ENCODE data around the gene NOP56. TPM values are rescaled to one million over a fixed set of nuclear protein-coding genes. Genes with fewer than 3 reads are reported as not detected.

NOP56 gene
- total RNA-seq, 5 donors from 2014 or later (not counting 1 experiment from before 2014, with no cell fraction given), result 243 to 279 (median 270) TPM

DNA sequence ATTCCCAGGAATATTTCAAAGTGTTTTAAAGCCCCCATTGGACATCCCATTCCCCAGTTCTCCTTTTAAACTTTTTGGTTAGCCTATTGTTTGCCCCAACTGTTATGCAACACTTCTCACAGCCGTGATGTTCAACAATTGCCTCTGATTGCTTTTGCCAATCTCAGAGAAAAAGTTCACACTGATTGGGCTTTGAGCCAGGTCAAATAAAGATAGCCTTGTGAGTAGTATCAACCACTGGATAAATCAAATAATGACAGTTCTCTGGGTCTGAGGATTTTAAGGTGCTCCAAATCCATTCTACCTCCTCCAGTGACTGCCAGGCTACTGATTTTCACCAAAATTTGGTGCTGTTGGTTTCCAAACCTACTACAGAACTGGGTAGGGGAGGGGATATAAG, 19.1 kb upstream of the NOP56 start:
- Mint-ChIP-seq H3K27me3 (peaks cover 20 to 23% of the 10 kb centered on the region in 2 donors), H3K4me3 (no peak overlapping the region), H3K4me1 (peaks cover 0 to 8% (median 6%) of the 10 kb centered on the region in 3 donors), H3K27ac (no peak overlapping the region), H3K9me3 (peaks cover 0 to 18% (median 4%) of the 10 kb centered on the region in 3 donors), H3K36me3 (no peaks in the 10 kb centered on the region)
- peaks cover 0 to 10% of the 10 kb centered on the region in 2 experiments for H3K4me1 ChIP-seq (ENCODE audit: control insufficient read depth in 1 of 2, extremely low read depth in 1 of 2, insufficient read depth in 2 of 2, low read length in 2 of 2)
- H3K36me3 ChIP-seq (ENCODE audit: control insufficient read depth in 2 of 2, extremely low read depth in 1 of 2, insufficient read depth in 1 of 2, low read length in 1 of 2), result no peaks in the 10 kb centered on the region
- CTCF ChIA-PET, result no interaction called here
- no peak overlapping the region for H3K4me3 ChIP-seq (ENCODE audit: control insufficient read depth in 1 of 2, extremely low read depth in 1 of 2, low read length in 1 of 2)
- WGBS (ENCODE audit: insufficient coverage), result no CpG with 5 or more reads among the region's 1 CpG
- DNase-seq (no peak), ATAC-seq (replicated peaks in 1 of 4) (no peak)
- H3K27ac ChIP-seq (ENCODE audit: low read length), result no peak overlapping the region
- no peaks in the 10 kb centered on the region for H3K9me3 ChIP-seq
- POLR2A ChIA-PET, result no interaction called here
- H3K27me3 ChIP-seq (replicated peaks in 1 of 2; ENCODE audit: control insufficient read depth in 2 of 2, extremely low read depth in 1 of 2, insufficient read depth in 2 of 2, low read length in 1 of 2), result peaks cover 0 to 14% of the 10 kb centered on the region in 2 experiments

DNA sequence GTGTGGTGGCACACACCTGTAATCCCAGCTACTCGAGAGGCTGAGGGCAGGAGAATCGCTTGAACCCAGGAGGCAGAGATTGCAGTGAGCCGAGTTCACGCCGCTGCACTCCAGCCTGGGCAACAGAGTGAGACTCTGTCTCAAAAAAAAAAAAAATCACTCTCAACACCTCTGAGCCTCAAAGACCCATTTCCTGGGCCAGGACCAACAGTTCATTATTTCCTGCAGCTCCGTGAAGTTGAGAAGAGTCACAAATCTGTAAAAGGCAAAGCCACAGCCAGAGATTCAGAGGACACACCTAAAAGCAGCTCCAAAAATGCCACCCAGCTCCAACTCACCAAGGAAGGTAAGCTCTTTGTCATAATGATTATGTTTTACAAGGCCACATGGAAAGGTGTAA, 15.2 kb upstream of the NOP56 start:
- no peaks in the 10 kb centered on the region for H3K9me3 ChIP-seq
- Mint-ChIP-seq H3K27ac (peak overlapping the region in 1 of 2 donors; percentile 45), H3K27me3 (peaks cover 4 to 6% of the 10 kb centered on the region in 2 donors), H3K4me3 (no peak overlapping the region), H3K36me3 (peaks cover 4% of the 10 kb centered on the region), H3K9me3 (no peaks in the 10 kb centered on the region), H3K4me1 (peaks cover 0 to 8% (median 6%) of the 10 kb centered on the region in 3 donors)
- no CpG with 5 or more reads among the region's 6 CpGs for WGBS (ENCODE audit: insufficient coverage)
- H3K27ac ChIP-seq (ENCODE audit: low read length), result no peak overlapping the region
- ATAC-seq (replicated peaks in 1 of 4) (peak in 1 of 4 experiments; percentile 53), DNase-seq (peak in 6 of 35 experiments; percentile 1 to 32 (median 11))
- ChIA-PET CTCF (interaction anchor here in 1 of 2 donors (0.6 kb wide), 1 partner anchor 1133 kb away, joined by 3 read pairs; no protein-coding TSS in a partner anchor), POLR2A (interaction anchor here in 1 of 2 donors (0.6 to 0.7 kb wide), 2 partner anchors 14 to 1308 kb away, joined by 3 to 4 read pairs; no protein-coding TSS in a partner anchor)
- peaks cover 0 to 10% of the 10 kb centered on the region in 2 experiments for H3K4me1 ChIP-seq (ENCODE audit: control insufficient read depth in 1 of 2, extremely low read depth in 1 of 2, insufficient read depth in 2 of 2, low read length in 2 of 2)
- peaks cover 0 to 5% of the 10 kb centered on the region in 2 experiments for H3K27me3 ChIP-seq (replicated peaks in 1 of 2; ENCODE audit: control insufficient read depth in 2 of 2, extremely low read depth in 1 of 2, insufficient read depth in 2 of 2, low read length in 1 of 2)
- H3K4me3 ChIP-seq (ENCODE audit: control insufficient read depth in 1 of 2, extremely low read depth in 1 of 2, low read length in 1 of 2), result no peak overlapping the region
- H3K36me3 ChIP-seq (ENCODE audit: control insufficient read depth in 2 of 2, extremely low read depth in 1 of 2, insufficient read depth in 1 of 2, low read length in 1 of 2), result no peaks in the 10 kb centered on the region

DNA sequence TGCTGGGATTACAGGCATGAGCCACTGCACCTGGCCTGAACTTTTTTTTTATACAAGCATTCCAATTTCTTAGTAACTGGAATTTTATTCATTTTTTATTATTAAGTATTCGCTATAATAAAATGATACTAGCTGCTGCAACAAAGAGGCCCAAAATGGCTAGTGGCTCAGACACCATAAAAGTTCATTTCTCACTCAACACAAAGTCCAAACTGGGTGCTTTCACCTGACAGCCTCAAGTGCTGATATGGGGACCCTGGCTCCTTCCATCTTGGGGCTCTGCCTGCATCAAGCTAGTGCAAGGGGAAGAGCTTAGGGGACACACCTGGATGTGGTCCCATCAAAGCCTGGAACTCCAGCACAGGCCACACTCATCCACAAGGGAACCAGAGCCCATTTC, 12.2 kb upstream of the NOP56 start:
- ChIA-PET POLR2A (no interaction called here), CTCF (no interaction called here)
- H3K36me3 Mint-ChIP-seq, result peaks cover 4% of the 10 kb centered on the region
- H3K4me3 Mint-ChIP-seq, result no peak overlapping the region
- Histone ChIP-seq H3K9me3 (no peaks in the 10 kb centered on the region), H3K4me3 (ENCODE audit: control insufficient read depth in 1 of 2, extremely low read depth in 1 of 2, low read length in 1 of 2) (no peak overlapping the region), H3K27ac (ENCODE audit: low read length) (no peak overlapping the region), H3K4me1 (ENCODE audit: control insufficient read depth in 1 of 2, extremely low read depth in 1 of 2, insufficient read depth in 2 of 2, low read length in 2 of 2) (peaks cover 0 to 10% of the 10 kb centered on the region in 2 experiments), H3K27me3 (replicated peaks in 1 of 2; ENCODE audit: control insufficient read depth in 2 of 2, extremely low read depth in 1 of 2, insufficient read depth in 2 of 2, low read length in 1 of 2) (no peaks in the 10 kb centered on the region), H3K36me3 (ENCODE audit: control insufficient read depth in 2 of 2, extremely low read depth in 1 of 2, insufficient read depth in 1 of 2, low read length in 1 of 2) (peaks cover 0 to 2% of the 10 kb centered on the region in 2 donors)
- H3K27me3 Mint-ChIP-seq, result no peaks in the 10 kb centered on the region
- no peak overlapping the region for H3K27ac Mint-ChIP-seq
- no peaks in the 10 kb centered on the region for H3K9me3 Mint-ChIP-seq
- DNase-seq (no peak), ATAC-seq (replicated peaks in 1 of 4) (no peak)
- no CpG with 5 or more reads among the region's 1 CpG for WGBS (ENCODE audit: insufficient coverage)
- peaks cover 0 to 8% (median 6%) of the 10 kb centered on the region in 3 donors for H3K4me1 Mint-ChIP-seq

DNA sequence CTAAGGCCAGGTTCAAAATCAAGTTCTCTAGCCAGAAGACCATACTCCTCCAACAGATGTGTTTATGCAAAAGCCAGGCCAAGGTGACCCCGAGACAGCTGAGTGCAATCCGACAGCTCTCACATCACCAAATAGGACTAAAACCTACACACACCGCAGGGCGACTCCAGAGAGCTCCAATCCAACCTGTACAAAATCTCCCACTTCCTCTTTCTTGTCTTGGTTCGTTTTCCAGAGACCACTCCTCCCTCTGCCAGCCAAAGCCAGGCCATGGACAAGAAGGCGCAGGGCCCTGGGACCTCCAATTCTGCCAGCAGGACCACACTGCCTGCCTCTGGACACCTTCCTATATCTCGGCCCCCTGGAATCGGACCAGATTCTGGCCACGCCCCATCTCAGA, 11.5 kb upstream of the NOP56 start:
- Histone ChIP-seq H3K36me3 (ENCODE audit: control insufficient read depth in 2 of 2, extremely low read depth in 1 of 2, insufficient read depth in 1 of 2, low read length in 1 of 2) (peaks cover 0 to 2% of the 10 kb centered on the region in 2 donors), H3K27ac (ENCODE audit: low read length) (no peak overlapping the region), H3K9me3 (no peaks in the 10 kb centered on the region), H3K4me1 (ENCODE audit: control insufficient read depth in 1 of 2, extremely low read depth in 1 of 2, insufficient read depth in 2 of 2, low read length in 2 of 2) (peaks cover 0 to 10% of the 10 kb centered on the region in 2 experiments), H3K4me3 (ENCODE audit: control insufficient read depth in 1 of 2, extremely low read depth in 1 of 2, low read length in 1 of 2) (no peak overlapping the region), H3K27me3 (replicated peaks in 1 of 2; ENCODE audit: control insufficient read depth in 2 of 2, extremely low read depth in 1 of 2, insufficient read depth in 2 of 2, low read length in 1 of 2) (no peaks in the 10 kb centered on the region)
- POLR2A ChIA-PET, result no interaction called here
- ATAC-seq (replicated peaks in 1 of 4) (no peak), DNase-seq (no peak)
- Mint-ChIP-seq H3K27me3 (no peaks in the 10 kb centered on the region), H3K4me3 (no peak overlapping the region), H3K36me3 (peaks cover 4% of the 10 kb centered on the region), H3K9me3 (no peaks in the 10 kb centered on the region), H3K27ac (no peak overlapping the region), H3K4me1 (peaks cover 0 to 8% (median 6%) of the 10 kb centered on the region in 3 donors)
- CTCF ChIA-PET, result no interaction called here
- 90% methylated on average over 9 of the region's 9 CpGs for WGBS (ENCODE audit: insufficient coverage)

DNA sequence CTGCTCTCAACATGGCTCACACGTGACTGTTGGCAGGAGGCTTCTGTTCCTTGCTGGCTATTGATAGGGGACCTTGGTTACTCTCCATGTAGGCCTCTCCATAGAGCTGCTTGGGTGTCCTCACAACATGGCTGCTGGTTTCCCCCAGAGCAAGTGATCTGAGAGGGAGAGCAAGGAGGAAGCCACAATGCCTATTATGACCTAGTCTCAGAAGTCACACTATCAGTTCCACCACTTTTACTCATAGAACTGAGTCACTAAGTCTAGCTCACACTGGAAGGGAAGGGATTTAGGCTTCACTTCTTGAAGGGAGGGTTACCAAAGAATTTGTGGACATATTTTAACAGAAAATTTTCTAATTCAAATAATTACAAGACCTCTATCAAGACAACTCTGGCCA, 8.7 kb upstream of the NOP56 start:
- Histone ChIP-seq H3K4me1 (ENCODE audit: control insufficient read depth in 1 of 2, extremely low read depth in 1 of 2, insufficient read depth in 2 of 2, low read length in 2 of 2) (no peaks in the 10 kb centered on the region), H3K4me3 (ENCODE audit: control insufficient read depth in 1 of 2, extremely low read depth in 1 of 2, low read length in 1 of 2) (no peak overlapping the region), H3K36me3 (ENCODE audit: control insufficient read depth in 2 of 2, extremely low read depth in 1 of 2, insufficient read depth in 1 of 2, low read length in 1 of 2) (peaks cover 0 to 2% of the 10 kb centered on the region in 2 donors), H3K27ac (ENCODE audit: low read length) (no peak overlapping the region), H3K9me3 (no peaks in the 10 kb centered on the region), H3K27me3 (replicated peaks in 1 of 2; ENCODE audit: control insufficient read depth in 2 of 2, extremely low read depth in 1 of 2, insufficient read depth in 2 of 2, low read length in 1 of 2) (no peaks in the 10 kb centered on the region)
- H3K4me1 Mint-ChIP-seq, result peaks cover 0 to 5% (median 3%) of the 10 kb centered on the region in 3 donors
- no peaks in the 10 kb centered on the region for H3K9me3 Mint-ChIP-seq
- CTCF ChIA-PET, result no interaction called here
- no peak overlapping the region for H3K27ac Mint-ChIP-seq
- no peaks in the 10 kb centered on the region for H3K27me3 Mint-ChIP-seq
- no peak overlapping the region for H3K4me3 Mint-ChIP-seq
- no peak for ATAC-seq (replicated peaks in 1 of 4)
- DNase-seq, result no peak
- peaks cover 4% of the 10 kb centered on the region for H3K36me3 Mint-ChIP-seq
- WGBS (ENCODE audit: insufficient coverage), result 100% methylated on average over 1 of the region's 1 CpG
- POLR2A ChIA-PET, result no interaction called here

DNA sequence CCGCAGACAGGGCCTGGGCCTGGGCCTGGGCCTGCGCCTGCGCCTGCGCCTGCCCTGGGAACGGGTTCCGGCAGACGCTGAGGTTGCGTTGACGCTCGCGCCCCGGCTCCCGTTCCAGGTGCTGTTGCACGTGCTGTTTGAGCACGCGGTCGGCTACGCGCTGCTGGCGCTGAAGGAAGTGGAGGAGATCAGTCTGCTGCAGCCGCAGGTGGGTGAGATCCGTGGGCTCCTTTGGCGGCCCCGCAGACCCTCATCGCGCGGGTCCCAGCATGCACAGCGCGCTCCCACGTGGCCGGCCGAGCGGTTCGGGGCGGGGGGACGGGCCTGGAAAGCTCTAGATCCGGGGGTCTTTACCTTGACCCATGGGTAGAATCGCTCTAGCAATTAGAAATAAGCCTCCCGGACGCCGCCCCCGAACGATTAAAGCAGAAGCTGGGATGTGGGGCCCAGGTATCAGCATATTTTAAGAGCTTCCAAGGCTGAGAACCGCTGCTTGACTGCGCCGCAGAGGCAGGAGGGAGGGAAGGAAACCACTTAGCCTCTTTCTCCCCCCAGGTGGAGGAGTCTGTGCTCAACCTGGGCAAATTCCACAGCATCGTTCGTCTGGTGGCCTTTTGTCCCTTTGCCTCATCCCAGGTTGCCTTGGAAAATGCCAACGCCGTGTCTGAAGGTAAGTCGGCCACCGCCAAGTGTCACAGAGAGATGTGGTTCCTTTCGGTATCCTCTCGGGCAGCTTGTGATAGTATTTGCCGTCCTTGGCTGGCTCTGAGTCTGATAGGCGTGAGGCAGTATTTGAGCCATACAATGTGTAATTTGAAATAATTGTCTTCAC, 508 bp downstream of the NOP56 start:
- no peaks in the 10 kb centered on the region for H3K9me3 Mint-ChIP-seq
- H3K4me3 Mint-ChIP-seq, result peak overlapping the region; percentile 84 to 90 (median 86)
- Histone ChIP-seq H3K27ac (ENCODE audit: low read length) (peak overlapping the region; percentile 16), H3K36me3 (ENCODE audit: control insufficient read depth in 2 of 2, extremely low read depth in 1 of 2, insufficient read depth in 1 of 2, low read length in 1 of 2) (peaks cover 24 to 40% of the 10 kb centered on the region in 2 donors), H3K9me3 (no peaks in the 10 kb centered on the region), H3K4me1 (ENCODE audit: control insufficient read depth in 1 of 2, extremely low read depth in 1 of 2, insufficient read depth in 2 of 2, low read length in 2 of 2) (peaks cover 17 to 31% of the 10 kb centered on the region in 2 experiments), H3K4me3 (ENCODE audit: control insufficient read depth in 1 of 2, extremely low read depth in 1 of 2, low read length in 1 of 2) (peak overlapping the region; percentile 75 to 82), H3K27me3 (replicated peaks in 1 of 2; ENCODE audit: control insufficient read depth in 2 of 2, extremely low read depth in 1 of 2, insufficient read depth in 2 of 2, low read length in 1 of 2) (no peaks in the 10 kb centered on the region)
- CTCF ChIA-PET, result interaction anchor here (2.0 to 2.9 kb wide), 2 partner anchors 11 to 21 kb away, joined by 5 to 12 read pairs; partner anchors contain the start of gene IDH3B (in 1 of the 2)
- DNase-seq, result peak in 16 of 35 experiments; percentile 42 to 80 (median 72)
- POLR2A ChIA-PET, result interaction anchor here (0.6 to 3.1 kb wide), 7 partner anchors 11 to 756 kb away, joined by 3 to 20 read pairs (median 4); partner anchors contain the start of gene IDH3B (in 1 of the 2)
- peak; percentile 55 to 68 (median 58) for ATAC-seq (replicated peaks in 1 of 4)
- peaks cover 36% of the 10 kb centered on the region for H3K36me3 Mint-ChIP-seq
- under 1% methylated on average over 46 of the region's 56 CpGs for WGBS (ENCODE audit: insufficient coverage)
- H3K4me1 Mint-ChIP-seq, result peaks cover 38 to 49% (median 44%) of the 10 kb centered on the region in 3 donors
- no peaks in the 10 kb centered on the region for H3K27me3 Mint-ChIP-seq
- H3K27ac Mint-ChIP-seq, result peak overlapping the region; percentile 79 to 84

Measured in T-cell (primary cell).